ENCODE measurements around the gene ECHS1.
A peak's percentile ranks its signal among the peaks of the same experiment; 100 is the strongest.

ECHS1 gene

GRCh38 chr10:133356549-133357284 is 16.4 kb downstream of the ECHS1 start:
- no peak for TF ChIP-seq CTCF (IDR thresholded peaks at IDR 0.05; ENCODE audit: low read depth, low read length, missing control alignments)
- no peak for DNase-seq (ENCODE audit: low read depth)
- peak overlapping the region; percentile 75 for H3K4me3 ChIP-seq (ENCODE audit: low read depth, low read length)

- DNase-seq (ENCODE audit: low read depth) = no peak
- H3K4me3 ChIP-seq (ENCODE audit: low read depth, low read length) = no peak overlapping the region
- TF ChIP-seq CTCF (IDR thresholded peaks at IDR 0.05; ENCODE audit: low read depth, low read length, missing control alignments) = no peak
Observed at GRCh38 chr10:133355991-133356390, 17.2 kb downstream of the ECHS1 start.

GRCh38 chr10:133355266-133355665 is 17.9 kb downstream of the ECHS1 start:
- no peak overlapping the region for H3K4me3 ChIP-seq (ENCODE audit: low read depth, low read length)
- no peak for DNase-seq (ENCODE audit: low read depth)
- TF ChIP-seq CTCF (IDR thresholded peaks at IDR 0.05; ENCODE audit: low read depth, low read length, missing control alignments) = no peak

- DNase-seq (ENCODE audit: low read depth) = no peak
- no peak overlapping the region for H3K4me3 ChIP-seq (ENCODE audit: low read depth, low read length)
Observed at GRCh38 chr10:133354672-133355240, 18.4 kb downstream of the ECHS1 start.

GRCh38 chr10:133353988-133354605 is 19.1 kb downstream of the ECHS1 start:
- TF ChIP-seq CTCF (IDR thresholded peaks at IDR 0.05; ENCODE audit: low read depth, low read length, missing control alignments) = no peak
- no peak overlapping the region for H3K4me3 ChIP-seq (ENCODE audit: low read depth, low read length)
- DNase-seq (ENCODE audit: low read depth) = no peak

More at GRCh38 chr10:133354672-133355240, 18.4 kb downstream of the ECHS1 start:
- no peak for TF ChIP-seq CTCF (IDR thresholded peaks at IDR 0.05; ENCODE audit: low read depth, low read length, missing control alignments)

GRCh38 chr10:133353202-133353959 is 19.8 kb downstream of the ECHS1 start:
- no peak for TF ChIP-seq CTCF (IDR thresholded peaks at IDR 0.05; ENCODE audit: low read depth, low read length, missing control alignments)
- DNase-seq (ENCODE audit: low read depth) = no peak
- no peak overlapping the region for H3K4me3 ChIP-seq (ENCODE audit: low read depth, low read length)
